Activated naive CD4-positive, alpha-beta T cell treated with anti-CD3 and anti-CD28 coated beads for 36 hours (primary cell): ENCODE results near the gene FKBP14. TPM values are rescaled to one million over a fixed set of nuclear protein-coding genes. Genes with fewer than 3 reads are reported as not detected.
A peak's percentile ranks its signal among the peaks of the same experiment; 100 is the strongest.

Experiments
- CTCF ChIA-PET: fragments of 350-600 bp; sonication (Branson Sonifier 250); formaldehyde crosslinking; loops from one replicate; lab custom pipeline; 2021; ENCODE audit warnings: antibody characterized with exemption; lab: Charles Lee
- DNase-seq: peaks from one replicate; pipeline ENCODE4 v3.0.0-alpha.2; 2020
- H3K27ac Mint-ChIP-seq: one replicate; pipeline ENCODE4 v1.8.0; 2021; ENCODE audit warnings: mild to moderate bottlenecking, mixed read lengths
- H3K27me3 Mint-ChIP-seq: one replicate; pipeline ENCODE4 v1.8.0; 2021; ENCODE audit warnings: low read depth, mixed read lengths
- H3K36me3 Mint-ChIP-seq: one replicate; pipeline ENCODE4 v1.8.0; 2021; ENCODE audit warnings: low read depth, mixed read lengths
- H3K4me1 Mint-ChIP-seq: one replicate; pipeline ENCODE4 v1.8.0; 2021; ENCODE audit warnings: low read depth, mixed read lengths
- H3K4me3 Mint-ChIP-seq: one replicate; pipeline ENCODE4 v1.8.0; 2021; ENCODE audit warnings: mild to moderate bottlenecking, moderate library complexity, mixed read lengths
- H3K9me3 Mint-ChIP-seq: one replicate; pipeline ENCODE4 v1.8.0; 2021; ENCODE audit warnings: mixed read lengths
- intact Hi-C: fragments of 100-400 bp; cut with micrococcal nuclease; formaldehyde crosslinking; loops from one replicate; pipeline ENCODE4 v1.15.1; 2023
- total RNA-seq, 2 experiments: library from RNA; stranded (reverse); gene quantifications; one replicate each; pipeline ENCODE4 v1.2.3, GENCODE V29; 2021

The FKBP14 gene
- total RNA-seq, 2 experiments from 2014 or later = 4.7 to 5.2 TPM

DNA sequence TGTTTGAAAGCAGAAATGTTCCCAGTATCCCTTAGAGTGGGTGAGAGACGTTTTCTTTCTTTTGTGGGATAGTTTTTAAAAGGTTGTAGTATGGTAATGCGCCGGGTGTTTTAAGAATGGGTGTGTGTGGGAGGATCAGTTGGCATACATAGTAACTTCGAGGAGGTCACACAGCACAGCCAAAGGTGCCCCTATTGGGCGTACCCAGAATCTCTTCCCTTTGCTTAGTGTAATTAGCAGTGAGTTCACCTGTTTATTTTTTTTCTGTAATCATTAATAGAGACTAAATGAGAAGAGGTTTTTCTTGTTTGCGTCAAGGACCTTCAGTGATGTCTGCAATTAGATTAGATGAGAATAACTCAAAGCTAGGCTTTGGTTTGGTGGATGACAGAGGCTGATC, 3.2 kb upstream of the FKBP14 start:
- intact Hi-C loops = loop anchor here (2.0 to 5.0 kb wide), 2 partner anchors 319 to 937 kb away; no protein-coding TSS in a partner anchor
- peak; percentile 30 for DNase-seq
- Mint-ChIP-seq H3K27me3 (no peaks in the 10 kb centered on the region), H3K9me3 (no peaks in the 10 kb centered on the region), H3K36me3 (no peaks in the 10 kb centered on the region), H3K4me3 (no peak overlapping the region), H3K4me1 (peaks cover 11% of the 10 kb centered on the region), H3K27ac (no peak overlapping the region)
- CTCF ChIA-PET = interaction anchor here (1.0 to 2.3 kb wide), 2 partner anchors 12 to 32 kb away, joined by 3 to 10 read pairs; no protein-coding TSS in a partner anchor

DNA sequence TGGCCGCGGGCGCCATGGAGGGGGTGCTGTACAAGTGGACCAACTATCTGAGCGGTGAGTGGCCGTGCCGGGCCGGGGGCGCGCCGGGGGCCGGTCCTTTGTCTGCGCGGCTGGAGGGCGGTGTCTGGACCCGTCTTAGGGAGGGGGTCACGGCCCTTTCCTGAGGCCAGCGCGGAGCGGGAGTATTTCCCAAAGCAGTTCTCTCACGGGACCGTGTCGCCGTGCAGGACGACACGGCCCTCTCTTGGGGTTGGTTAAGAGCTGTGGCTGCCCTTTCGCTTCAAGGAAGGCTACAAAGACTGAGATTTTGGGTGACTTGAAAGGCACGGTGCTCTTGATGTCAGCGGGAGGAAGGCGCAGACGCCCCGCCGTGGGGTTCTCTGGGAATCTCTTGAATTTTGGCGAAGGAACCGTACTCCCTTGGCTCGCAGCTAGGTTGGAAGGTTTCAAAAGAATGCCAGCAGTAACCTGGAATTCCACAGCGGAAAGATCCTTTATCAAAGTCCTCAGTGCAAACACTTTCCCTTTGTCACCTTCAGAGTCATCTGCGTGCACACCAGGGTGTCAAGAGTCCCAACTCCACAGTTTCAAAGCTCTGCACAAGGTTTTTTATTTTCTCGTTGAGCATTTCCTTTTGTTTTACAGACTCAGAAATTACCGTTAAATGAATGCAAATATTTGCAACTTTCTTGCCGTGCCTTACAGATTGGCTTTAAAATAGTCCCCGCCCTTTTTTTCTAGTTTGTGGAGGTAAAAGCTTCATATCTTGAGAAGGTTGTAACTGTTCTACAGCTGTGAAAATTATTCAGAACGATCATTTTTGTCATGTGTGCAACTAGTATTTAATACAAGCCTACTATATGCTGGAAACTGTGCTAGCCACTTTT, 2.5 kb upstream of the FKBP14 start:
- peak overlapping the region; percentile 20 for H3K27ac Mint-ChIP-seq
- H3K27me3 Mint-ChIP-seq = no peaks in the 10 kb centered on the region
- peak; percentile 29 for DNase-seq
- H3K9me3 Mint-ChIP-seq = no peaks in the 10 kb centered on the region
- H3K4me3 Mint-ChIP-seq = no peak overlapping the region
- no peaks in the 10 kb centered on the region for H3K36me3 Mint-ChIP-seq
- peaks cover 17% of the 10 kb centered on the region for H3K4me1 Mint-ChIP-seq
- CTCF ChIA-PET = interaction anchor here (1.0 to 2.3 kb wide), 2 partner anchors 13 to 32 kb away, joined by 3 to 10 read pairs; no protein-coding TSS in a partner anchor
- intact Hi-C loops = loop anchor here (1.0 to 5.0 kb wide), 3 partner anchors 320 to 937 kb away; no protein-coding TSS in a partner anchor

DNA sequence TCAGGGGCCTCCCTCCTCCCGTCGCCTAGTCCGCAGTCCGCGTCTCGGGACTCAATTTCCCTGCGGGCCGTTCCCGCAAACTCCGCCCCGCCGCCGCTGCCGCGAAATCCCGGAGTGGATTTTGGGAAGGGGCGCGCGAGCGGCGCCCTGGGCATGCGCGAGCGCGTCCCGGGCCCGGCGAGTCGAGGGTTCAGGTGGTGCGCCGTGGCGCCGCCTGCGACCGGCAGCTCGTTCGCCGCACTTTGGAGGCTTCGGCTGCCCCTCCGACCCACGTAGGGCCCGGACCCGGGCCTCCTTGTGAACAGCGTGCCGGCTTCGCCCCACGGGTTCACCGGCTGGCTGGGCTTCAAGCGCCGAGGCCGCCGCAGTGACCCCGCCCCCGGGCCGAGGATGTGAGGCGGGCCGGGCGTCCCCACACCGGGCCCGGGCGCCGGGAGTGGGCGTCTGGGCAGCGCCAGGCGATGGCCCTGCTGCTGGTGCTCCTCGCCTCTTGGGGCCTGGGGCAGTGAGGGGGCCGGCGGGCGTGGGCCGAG, 1.8 kb upstream of the FKBP14 start, which contains the start of gene PLEKHA8:
Gene PLEKHA8 (plus strand): TSS at position 197 of the 533 bp plus-strand sequence. CDS start 351 bp downstream, outside the sequence.
- CTCF ChIA-PET = interaction anchor here (0.7 to 2.3 kb wide), 2 partner anchors 22 to 33 kb away, joined by 3 to 10 read pairs; no protein-coding TSS in a partner anchor
- Mint-ChIP-seq H3K9me3 (no peaks in the 10 kb centered on the region), H3K27ac (peak within 1 kb of the TSS; percentile 75), H3K27me3 (no peaks in the 10 kb centered on the region), H3K4me1 (peaks cover 24% of the 10 kb centered on the region), H3K4me3 (no peak within 1 kb of the TSS), H3K36me3 (no peaks in the 10 kb centered on the region)
- peak; percentile 88 for DNase-seq
- intact Hi-C loops = loop anchor here (1.0 to 5.0 kb wide), 3 partner anchors 321 to 936 kb away; no protein-coding TSS in a partner anchor

- H3K4me1 Mint-ChIP-seq = peaks cover 27% of the 10 kb centered on the region
- no peak for DNase-seq
- H3K9me3 Mint-ChIP-seq = no peaks in the 10 kb centered on the region
- H3K27ac Mint-ChIP-seq = peak overlapping the region; percentile 75
- CTCF ChIA-PET = interaction anchor here (0.7 to 2.3 kb wide), 2 partner anchors 22 to 34 kb away, joined by 3 to 10 read pairs; no protein-coding TSS in a partner anchor
- H3K36me3 Mint-ChIP-seq = no peaks in the 10 kb centered on the region
- no peaks in the 10 kb centered on the region for H3K27me3 Mint-ChIP-seq
- intact Hi-C loops = loop anchor here (1.0 to 5.0 kb wide), 8 partner anchors 135 to 935 kb away; partner anchors contain the start of genes GARS1, GGCT and MINDY4
- H3K4me3 Mint-ChIP-seq = no peak overlapping the region
These were observed 1.3 kb upstream of the FKBP14 start for GRCh38 chr7:30027740-30028215.

- Mint-ChIP-seq H3K27me3 (no peaks in the 10 kb centered on the region), H3K9me3 (no peaks in the 10 kb centered on the region), H3K4me3 (no peak overlapping the region), H3K36me3 (no peaks in the 10 kb centered on the region), H3K27ac (peak overlapping the region; percentile 75), H3K4me1 (peaks cover 27% of the 10 kb centered on the region)
- CTCF ChIA-PET = no interaction called here
- intact Hi-C loops = loop anchor here (2.0 to 5.0 kb wide), 6 partner anchors 136 to 935 kb away; partner anchors contain the start of genes GARS1, GGCT and MINDY4
- DNase-seq = peak; percentile 55
These were observed 559 bp upstream of the FKBP14 start for GRCh38 chr7:30027065-30027456.

DNA sequence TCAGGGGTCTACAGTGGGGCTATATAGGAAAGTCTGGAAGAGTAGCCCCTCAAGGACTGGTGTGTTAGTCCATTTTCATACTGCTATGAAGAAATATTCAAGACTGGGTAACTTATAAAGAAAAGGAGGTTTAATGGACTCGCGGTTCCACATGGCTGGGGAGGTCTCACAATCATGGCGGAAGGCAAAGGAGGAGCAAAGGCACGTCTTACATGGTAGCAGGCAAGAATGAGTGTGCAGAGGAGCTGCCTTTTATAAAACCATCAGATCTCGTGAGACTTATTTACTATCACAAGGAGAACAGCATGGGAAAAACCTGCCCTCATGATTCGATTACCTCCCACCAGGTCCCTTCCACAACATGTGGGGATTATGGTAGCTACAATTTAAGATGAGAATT, 3.0 kb downstream of the FKBP14 start:
- Mint-ChIP-seq H3K4me1 (peaks cover 32% of the 10 kb centered on the region), H3K9me3 (no peaks in the 10 kb centered on the region), H3K27ac (no peak overlapping the region), H3K4me3 (no peak overlapping the region), H3K36me3 (no peaks in the 10 kb centered on the region), H3K27me3 (no peaks in the 10 kb centered on the region)
- DNase-seq = no peak
- CTCF ChIA-PET = no interaction called here
- intact Hi-C loops = no loop called here

DNA sequence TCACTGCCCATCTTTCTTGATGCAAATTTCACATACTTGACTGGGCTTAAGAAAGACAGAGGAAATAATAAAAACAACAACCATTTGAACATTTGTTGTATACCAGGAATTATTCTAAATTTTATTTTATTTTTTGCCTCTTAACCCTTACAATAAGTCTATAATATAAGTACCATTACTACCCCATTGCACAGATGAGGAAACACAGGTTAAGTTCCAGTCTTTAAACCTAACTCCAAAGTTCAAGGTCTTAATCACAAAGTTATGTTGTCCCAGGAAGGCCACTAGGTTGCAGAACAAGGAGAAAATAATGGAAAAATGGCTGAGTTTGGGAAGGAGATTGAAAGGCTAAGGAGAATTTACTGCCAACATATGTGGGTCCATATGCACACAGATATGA, 3.5 kb downstream of the FKBP14 start:
- H3K9me3 Mint-ChIP-seq = no peaks in the 10 kb centered on the region
- peaks cover 2% of the 10 kb centered on the region for H3K36me3 Mint-ChIP-seq
- H3K27ac Mint-ChIP-seq = no peak overlapping the region
- no peak overlapping the region for H3K4me3 Mint-ChIP-seq
- CTCF ChIA-PET = no interaction called here
- DNase-seq = no peak
- intact Hi-C loops = no loop called here
- H3K27me3 Mint-ChIP-seq = no peaks in the 10 kb centered on the region
- peaks cover 32% of the 10 kb centered on the region for H3K4me1 Mint-ChIP-seq

- no peak overlapping the region for H3K4me3 Mint-ChIP-seq
- H3K9me3 Mint-ChIP-seq = no peaks in the 10 kb centered on the region
- no peaks in the 10 kb centered on the region for H3K27me3 Mint-ChIP-seq
- DNase-seq = no peak
- intact Hi-C loops = no loop called here
- H3K36me3 Mint-ChIP-seq = peaks cover 2% of the 10 kb centered on the region
- peaks cover 30% of the 10 kb centered on the region for H3K4me1 Mint-ChIP-seq
- no peak overlapping the region for H3K27ac Mint-ChIP-seq
- CTCF ChIA-PET = no interaction called here
These were observed 6.0 kb downstream of the FKBP14 start for GRCh38 chr7:30020535-30020934.

- H3K4me1 Mint-ChIP-seq = peaks cover 24% of the 10 kb centered on the region
- H3K27ac Mint-ChIP-seq = no peak overlapping the region
- peaks cover 2% of the 10 kb centered on the region for H3K36me3 Mint-ChIP-seq
- H3K4me3 Mint-ChIP-seq = no peak overlapping the region
- CTCF ChIA-PET = no interaction called here
- no peak for DNase-seq
- intact Hi-C loops = no loop called here
- no peaks in the 10 kb centered on the region for H3K27me3 Mint-ChIP-seq
- no peaks in the 10 kb centered on the region for H3K9me3 Mint-ChIP-seq
These were observed 6.5 kb downstream of the FKBP14 start for GRCh38 chr7:30019960-30020359.

GRCh38 chr7:30019387-30019786, 7.1 kb downstream of the FKBP14 start:
- intact Hi-C loops = no loop called here
- Mint-ChIP-seq H3K27me3 (no peaks in the 10 kb centered on the region), H3K36me3 (peaks cover 2% of the 10 kb centered on the region), H3K9me3 (no peaks in the 10 kb centered on the region), H3K4me1 (peaks cover 19% of the 10 kb centered on the region), H3K4me3 (no peak overlapping the region), H3K27ac (no peak overlapping the region)
- no peak for DNase-seq
- CTCF ChIA-PET = no interaction called here

- Mint-ChIP-seq H3K4me1 (peaks cover 10% of the 10 kb centered on the region), H3K36me3 (peaks cover 4% of the 10 kb centered on the region), H3K27me3 (no peaks in the 10 kb centered on the region), H3K9me3 (no peaks in the 10 kb centered on the region), H3K27ac (no peak overlapping the region), H3K4me3 (no peak overlapping the region)
- no peak for DNase-seq
- intact Hi-C loops = no loop called here
- CTCF ChIA-PET = no interaction called here
These were observed 8.1 kb downstream of the FKBP14 start for GRCh38 chr7:30018451-30018850.

DNA sequence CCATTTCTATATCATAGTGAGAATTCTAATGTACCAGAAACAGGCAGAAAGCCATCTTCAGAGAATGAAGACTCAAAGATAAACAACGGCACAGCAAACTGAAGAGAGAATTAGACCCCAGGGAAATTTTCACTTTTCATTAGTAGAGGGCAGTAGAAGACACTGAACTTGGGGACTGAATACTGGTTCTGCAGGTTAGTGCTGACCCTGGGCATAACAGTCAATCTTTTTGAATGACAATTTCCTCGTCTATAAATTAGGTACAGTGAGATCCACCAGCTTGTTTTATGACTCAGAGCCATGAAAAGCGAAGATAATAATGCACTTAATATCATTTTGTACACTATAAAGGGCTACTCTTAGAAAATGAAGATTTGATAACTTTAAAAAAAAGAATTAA, 13.7 kb downstream of the FKBP14 start:
- CTCF ChIA-PET = no interaction called here
- Mint-ChIP-seq H3K36me3 (peaks cover 5% of the 10 kb centered on the region), H3K27ac (no peak overlapping the region), H3K9me3 (no peaks in the 10 kb centered on the region), H3K4me3 (no peak overlapping the region), H3K4me1 (no peaks in the 10 kb centered on the region), H3K27me3 (no peaks in the 10 kb centered on the region)
- no peak for DNase-seq
- intact Hi-C loops = no loop called here
